Rectal smooth muscle tissue (tissue), 1 donor: ENCODE results near the gene SPTLC1.
"Not testable (repeated sequence)": the region's sequence is repeated elsewhere in the genome, so short reads cannot be mapped to it uniquely, and the experiment has no call there.

Experiments used
- H3K27ac ChIP-seq: one replicate; pipeline ENCODE4 v1.7.0; 2013; ENCODE audit warnings: low read depth, low read length, inconsistent platforms
- H3K27me3 ChIP-seq: one replicate; pipeline ENCODE4 v1.7.0; 2013; ENCODE audit warnings: low read length; ENCODE audit not compliant: control insufficient read depth, insufficient read depth
- H3K36me3 ChIP-seq: one replicate; pipeline ENCODE4 v1.7.0; 2013; ENCODE audit warnings: low read length; ENCODE audit not compliant: control insufficient read depth, insufficient read depth
- H3K4me1 ChIP-seq: one replicate; pipeline ENCODE4 v1.7.0; 2013; ENCODE audit warnings: low read length; ENCODE audit not compliant: control insufficient read depth, insufficient read depth
- H3K4me3 ChIP-seq: one replicate; pipeline ENCODE4 v1.7.0; 2013; ENCODE audit warnings: low read length
- H3K9ac ChIP-seq: one replicate; pipeline ENCODE4 v1.7.0; 2013; ENCODE audit warnings: low read length

The SPTLC1 gene

GRCh38 chr9:92136184-92136858, 21.1 kb upstream of the SPTLC1 start:
- Histone ChIP-seq H3K9ac (no peak overlapping the region), H3K4me3 (no peak overlapping the region), H3K36me3 (no peaks in the 10 kb centered on the region), H3K4me1 (no peaks in the 10 kb centered on the region), H3K27ac (no peak overlapping the region), H3K27me3 (peaks cover 3% of the 10 kb centered on the region)

- H3K27ac ChIP-seq = no peak overlapping the region
- no peaks in the 10 kb centered on the region for H3K4me1 ChIP-seq
- H3K9ac ChIP-seq = no peak overlapping the region
- peaks cover 3% of the 10 kb centered on the region for H3K27me3 ChIP-seq
- no peak overlapping the region for H3K4me3 ChIP-seq
- no peaks in the 10 kb centered on the region for H3K36me3 ChIP-seq
Observed at GRCh38 chr9:92135576-92135975, 20.4 kb upstream of the SPTLC1 start.

GRCh38 chr9:92133949-92134604, 18.9 kb upstream of the SPTLC1 start:
- Histone ChIP-seq H3K4me1 (no peaks in the 10 kb centered on the region), H3K27me3 (peaks cover 3% of the 10 kb centered on the region), H3K27ac (no peak overlapping the region), H3K4me3 (no peak overlapping the region), H3K9ac (no peak overlapping the region), H3K36me3 (no peaks in the 10 kb centered on the region)

DNA sequence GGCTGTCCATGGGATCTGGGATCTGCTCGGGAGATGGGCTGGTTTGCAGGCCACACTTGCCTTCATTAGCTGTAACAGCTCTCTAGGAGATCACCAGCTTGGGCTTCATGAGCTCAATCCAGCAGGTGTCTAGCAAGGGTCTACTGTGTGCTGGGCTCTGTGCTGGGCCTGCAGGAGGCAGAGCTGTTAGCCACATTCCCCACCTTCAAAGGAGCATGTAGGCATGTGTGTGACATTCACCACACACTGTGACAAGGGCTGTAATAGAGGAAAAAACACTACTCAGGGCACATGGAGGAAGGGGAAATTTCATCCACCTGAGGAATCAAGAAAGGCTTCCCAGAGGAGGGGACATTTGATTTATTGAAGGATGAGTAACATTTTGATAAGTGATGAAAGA, 17.7 kb upstream of the SPTLC1 start:
- not testable (repeated sequence) for H3K36me3 ChIP-seq, H3K27me3 ChIP-seq, H3K27ac ChIP-seq, H3K4me3 ChIP-seq, H3K9ac ChIP-seq, H3K4me1 ChIP-seq

GRCh38 chr9:92132501-92132900, 17.3 kb upstream of the SPTLC1 start:
- Histone ChIP-seq H3K4me3 (no peak overlapping the region), H3K4me1 (no peaks in the 10 kb centered on the region), H3K27ac (no peak overlapping the region), H3K27me3 (peaks cover 3% of the 10 kb centered on the region), H3K9ac (no peak overlapping the region), H3K36me3 (no peaks in the 10 kb centered on the region)

GRCh38 chr9:92122800-92123199, 7.6 kb upstream of the SPTLC1 start:
- Histone ChIP-seq H3K27ac (no peak overlapping the region), H3K36me3 (no peaks in the 10 kb centered on the region), H3K27me3 (no peaks in the 10 kb centered on the region), H3K4me3 (no peak overlapping the region), H3K9ac (no peak overlapping the region), H3K4me1 (no peaks in the 10 kb centered on the region)

DNA sequence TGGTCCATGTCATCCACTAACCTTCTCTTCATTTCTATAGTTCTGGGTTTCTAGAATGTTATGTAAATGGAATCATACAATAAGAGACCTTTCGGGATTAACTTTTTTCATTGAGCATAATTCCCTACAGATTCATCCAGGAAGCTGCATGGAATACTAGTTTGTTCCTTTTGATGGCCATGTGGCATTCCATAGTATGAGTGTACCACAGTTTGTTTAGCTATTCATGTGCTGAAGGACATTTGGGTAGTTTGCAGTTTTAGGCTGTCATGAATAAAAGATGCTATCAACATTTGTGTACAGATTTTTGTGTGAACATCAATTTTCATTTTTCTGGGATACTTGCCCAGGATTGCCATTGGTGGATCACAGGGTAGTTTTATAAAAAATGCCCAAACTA, 6.8 kb upstream of the SPTLC1 start:
- H3K4me3 ChIP-seq = no peak overlapping the region
- no peaks in the 10 kb centered on the region for H3K4me1 ChIP-seq
- H3K36me3 ChIP-seq = no peaks in the 10 kb centered on the region
- no peaks in the 10 kb centered on the region for H3K27me3 ChIP-seq
- no peak overlapping the region for H3K9ac ChIP-seq
- H3K27ac ChIP-seq = no peak overlapping the region

GRCh38 chr9:92121265-92121664, 6.1 kb upstream of the SPTLC1 start:
- Histone ChIP-seq H3K36me3 (no peaks in the 10 kb centered on the region), H3K27ac (no peak overlapping the region)

DNA sequence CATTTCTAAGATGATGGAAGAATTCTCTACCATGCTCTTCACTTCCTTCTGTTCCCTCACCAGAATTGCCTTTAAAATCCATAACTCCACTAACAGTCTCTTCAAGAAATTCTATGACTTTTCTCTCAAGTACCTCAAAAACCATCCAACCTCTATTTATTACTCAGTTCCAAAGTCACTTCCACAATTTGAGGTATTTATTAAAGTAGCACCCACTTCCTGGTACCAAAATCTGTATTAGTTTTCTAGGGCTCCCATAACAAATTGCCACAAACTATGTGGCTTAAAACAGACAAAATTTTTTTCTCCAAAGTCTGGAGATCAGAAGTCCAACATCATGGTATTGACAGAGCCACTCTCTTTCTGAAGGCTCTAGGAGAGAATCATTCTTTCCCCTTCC, 4.9 kb upstream of the SPTLC1 start:
- Histone ChIP-seq H3K4me1 (no peaks in the 10 kb centered on the region), H3K4me3 (no peak overlapping the region), H3K36me3 (no peaks in the 10 kb centered on the region), H3K27ac (no peak overlapping the region), H3K9ac (no peak overlapping the region), H3K27me3 (no peaks in the 10 kb centered on the region)

More at GRCh38 chr9:92121265-92121664, 6.1 kb upstream of the SPTLC1 start:
- H3K4me1 ChIP-seq = no peaks in the 10 kb centered on the region
- no peak overlapping the region for H3K9ac ChIP-seq
- H3K4me3 ChIP-seq = no peak overlapping the region
- H3K27me3 ChIP-seq = no peaks in the 10 kb centered on the region

GRCh38 chr9:92119586-92119985, 4.4 kb upstream of the SPTLC1 start:
- no peaks in the 10 kb centered on the region for H3K36me3 ChIP-seq
- peaks cover 2% of the 10 kb centered on the region for H3K4me1 ChIP-seq
- H3K9ac ChIP-seq = no peak overlapping the region
- no peak overlapping the region for H3K4me3 ChIP-seq
- H3K27ac ChIP-seq = no peak overlapping the region
- no peaks in the 10 kb centered on the region for H3K27me3 ChIP-seq

GRCh38 chr9:92108122-92108521, 7.1 kb downstream of the SPTLC1 start:
- Histone ChIP-seq H3K9ac (no peak overlapping the region), H3K4me3 (no peak overlapping the region), H3K4me1 (no peaks in the 10 kb centered on the region), H3K27ac (no peak overlapping the region), H3K36me3 (peaks cover 2% of the 10 kb centered on the region), H3K27me3 (no peaks in the 10 kb centered on the region)

- not testable (repeated sequence) for H3K36me3 ChIP-seq, H3K9ac ChIP-seq, H3K4me3 ChIP-seq
Observed at GRCh38 chr9:92105446-92106225, 9.6 kb downstream of the SPTLC1 start.

More at GRCh38 chr9:92105446-92106225, 9.6 kb downstream of the SPTLC1 start:
- not testable (repeated sequence) for H3K27me3 ChIP-seq, H3K27ac ChIP-seq, H3K4me1 ChIP-seq
